HG02642 (cell line): ENCODE results near the gene MAPK8IP2.

ENCODE experiments used
- ATAC-seq: cut with Tn5 transposase; IDR thresholded peaks from one replicate; pipeline ENCODE4 v1.9.1; 2021; ENCODE audit warnings: mild to moderate bottlenecking; ENCODE audit not compliant: unreplicated experiment, poor library complexity

MAPK8IP2 gene

DNA sequence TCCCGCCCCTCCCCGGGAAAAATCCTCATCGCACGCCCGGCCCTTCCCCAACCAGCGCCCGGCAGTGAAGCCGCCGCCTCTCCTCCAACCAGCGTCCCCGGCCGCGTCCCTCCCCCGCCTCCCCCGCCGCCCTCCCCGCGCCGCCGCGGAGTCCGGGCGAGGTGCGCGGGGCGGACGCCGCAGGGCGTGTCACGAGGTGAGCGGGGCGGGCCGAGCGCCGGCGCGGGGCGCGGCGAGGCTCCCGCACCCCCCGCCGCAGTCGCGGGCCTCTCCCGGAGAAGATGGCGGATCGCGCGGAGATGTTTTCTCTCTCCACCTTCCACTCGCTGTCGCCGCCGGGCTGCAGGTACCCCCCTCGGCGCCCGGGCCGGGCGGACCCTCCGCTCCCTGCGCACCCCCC lies at the start of gene MAPK8IP2:
Gene MAPK8IP2 (plus strand): TSS at position 256 of the 400 bp plus-strand sequence. CDS start 26 bp downstream, at position 282.
- ATAC-seq = no peak

DNA sequence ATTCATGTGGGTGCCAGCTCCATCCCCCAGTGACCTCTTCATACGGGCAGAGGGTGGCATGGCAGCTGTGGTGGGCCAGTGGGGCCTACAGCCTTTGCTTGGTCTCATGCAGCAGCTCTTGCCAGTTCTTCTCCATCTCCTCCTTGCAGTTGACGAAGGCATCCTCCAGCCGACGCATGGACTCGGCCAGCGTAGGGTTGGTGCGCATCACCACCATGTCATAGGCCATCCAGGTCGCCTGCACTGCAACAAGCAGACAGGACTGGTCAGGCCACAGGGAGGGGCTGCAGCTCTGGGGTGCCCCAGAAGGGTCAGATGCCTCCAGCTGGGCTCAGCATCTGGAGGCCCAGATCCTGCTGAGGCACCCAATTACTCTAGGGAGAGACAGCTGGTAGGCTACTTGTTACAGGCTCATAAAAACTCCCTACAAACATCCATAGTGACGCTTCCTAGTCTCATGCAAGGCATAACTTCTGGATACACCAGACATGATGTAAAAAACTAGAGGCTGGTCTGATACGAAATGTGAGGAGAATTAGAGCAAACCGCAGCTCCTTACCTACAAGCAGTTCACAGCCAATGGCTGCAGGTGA lies 49.3 kb upstream of the MAPK8IP2 start:
- no peak for ATAC-seq

DNA sequence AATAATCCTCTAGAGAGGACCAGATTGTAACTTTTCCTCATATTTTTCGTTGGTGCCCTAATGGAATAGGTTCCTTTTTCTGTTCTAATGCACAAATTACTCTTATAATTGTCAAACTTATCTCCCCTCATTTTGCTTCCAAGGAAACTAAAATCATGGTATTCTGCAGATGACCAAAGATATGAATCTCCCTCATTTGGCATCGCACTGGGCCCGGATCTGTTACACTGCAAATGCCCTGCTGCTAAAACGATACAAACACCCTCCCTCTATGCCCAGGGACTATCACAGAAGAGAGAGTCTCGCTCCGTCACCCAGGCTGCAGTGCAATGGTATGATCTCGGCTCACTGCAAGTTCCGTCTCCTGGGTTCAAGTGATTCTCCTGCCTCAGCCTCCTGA lies 47.3 kb upstream of the MAPK8IP2 start:
- no peak for ATAC-seq

DNA sequence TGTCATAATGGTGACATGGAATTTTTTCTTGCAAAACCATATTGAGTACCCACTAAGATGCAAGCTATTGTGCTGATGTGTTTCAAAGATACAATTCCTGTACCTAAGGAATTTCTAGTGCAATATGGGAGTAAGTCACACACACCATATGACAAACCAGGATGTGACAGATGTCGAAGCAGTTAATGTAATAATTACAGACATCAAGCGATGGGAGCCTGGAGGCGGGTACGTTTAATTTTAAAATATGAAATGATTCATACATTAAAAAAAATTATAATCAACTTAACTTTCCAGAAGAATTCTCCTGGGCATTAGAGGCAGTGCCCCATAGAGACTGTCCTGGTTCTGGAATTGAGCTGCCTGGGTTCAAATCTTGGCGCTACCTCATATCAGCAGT lies 43.9 kb upstream of the MAPK8IP2 start:
- ATAC-seq = no peak

DNA sequence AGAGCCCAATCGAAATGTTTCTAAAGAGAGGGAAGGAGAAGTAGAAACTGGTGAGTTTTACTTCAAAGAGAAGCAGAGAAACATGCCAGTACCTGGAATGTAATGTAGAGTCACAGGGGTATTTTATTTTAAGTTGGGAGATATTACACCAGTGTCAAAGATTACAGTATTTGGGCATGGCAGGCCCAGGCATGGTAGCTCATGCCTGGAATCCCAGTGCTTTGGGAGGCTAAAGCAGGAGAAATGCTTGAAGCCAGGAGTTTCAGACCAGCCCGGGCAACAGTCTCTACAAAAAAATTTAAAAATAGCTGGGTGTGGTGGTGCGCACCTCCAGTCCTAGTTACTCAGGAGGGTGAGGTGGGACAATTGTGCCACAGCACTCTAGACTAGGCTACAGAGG lies 40.6 kb upstream of the MAPK8IP2 start:
- no peak for ATAC-seq

DNA sequence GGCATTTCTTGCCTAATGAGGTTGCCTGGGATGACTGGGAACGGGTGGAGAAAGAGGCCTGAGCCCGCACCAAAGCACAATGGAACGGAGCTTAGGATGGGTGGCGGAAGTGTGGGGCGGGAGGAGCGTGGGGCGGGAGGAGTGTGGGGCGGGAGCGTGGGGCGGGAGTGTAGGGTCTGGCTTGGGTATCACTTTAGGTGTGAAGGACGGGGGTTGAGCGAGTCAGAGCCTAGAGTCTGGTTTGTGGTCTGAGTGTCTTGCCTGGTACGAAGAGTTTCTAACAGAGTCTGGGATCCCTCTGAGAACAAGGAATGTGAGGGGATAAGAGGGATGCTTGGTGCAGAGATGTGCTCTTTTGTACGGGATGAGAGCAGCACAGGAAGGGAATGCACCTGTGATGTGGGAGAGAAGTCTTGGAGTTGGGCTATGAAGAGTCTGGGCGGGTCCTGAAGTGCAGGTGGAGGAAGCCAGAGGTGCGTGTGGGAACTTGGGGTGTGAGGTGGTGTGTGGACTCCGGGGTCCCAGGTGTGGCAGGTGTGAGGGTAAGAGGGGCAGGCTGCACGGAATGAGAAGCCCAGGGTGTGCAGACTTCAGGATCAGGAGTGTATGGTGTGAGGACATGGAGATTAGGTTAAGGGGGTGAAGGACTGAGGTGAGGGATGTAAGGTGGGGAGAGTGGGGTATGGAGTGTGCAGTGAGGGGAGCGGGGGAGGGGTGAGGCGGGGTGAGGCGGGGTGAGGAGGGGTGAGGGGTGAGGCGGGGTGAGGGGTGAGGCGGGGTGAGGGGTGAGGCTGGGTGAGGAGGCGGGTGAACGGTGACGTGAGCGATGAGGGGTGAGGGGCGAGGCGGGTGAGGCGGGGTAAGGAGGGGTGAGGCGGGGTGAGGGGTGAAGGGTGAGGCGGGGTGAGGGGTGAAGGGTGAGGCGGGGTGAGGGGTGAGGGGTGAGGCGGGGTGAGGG lies 38.9 kb upstream of the MAPK8IP2 start:
- no peak for ATAC-seq

DNA sequence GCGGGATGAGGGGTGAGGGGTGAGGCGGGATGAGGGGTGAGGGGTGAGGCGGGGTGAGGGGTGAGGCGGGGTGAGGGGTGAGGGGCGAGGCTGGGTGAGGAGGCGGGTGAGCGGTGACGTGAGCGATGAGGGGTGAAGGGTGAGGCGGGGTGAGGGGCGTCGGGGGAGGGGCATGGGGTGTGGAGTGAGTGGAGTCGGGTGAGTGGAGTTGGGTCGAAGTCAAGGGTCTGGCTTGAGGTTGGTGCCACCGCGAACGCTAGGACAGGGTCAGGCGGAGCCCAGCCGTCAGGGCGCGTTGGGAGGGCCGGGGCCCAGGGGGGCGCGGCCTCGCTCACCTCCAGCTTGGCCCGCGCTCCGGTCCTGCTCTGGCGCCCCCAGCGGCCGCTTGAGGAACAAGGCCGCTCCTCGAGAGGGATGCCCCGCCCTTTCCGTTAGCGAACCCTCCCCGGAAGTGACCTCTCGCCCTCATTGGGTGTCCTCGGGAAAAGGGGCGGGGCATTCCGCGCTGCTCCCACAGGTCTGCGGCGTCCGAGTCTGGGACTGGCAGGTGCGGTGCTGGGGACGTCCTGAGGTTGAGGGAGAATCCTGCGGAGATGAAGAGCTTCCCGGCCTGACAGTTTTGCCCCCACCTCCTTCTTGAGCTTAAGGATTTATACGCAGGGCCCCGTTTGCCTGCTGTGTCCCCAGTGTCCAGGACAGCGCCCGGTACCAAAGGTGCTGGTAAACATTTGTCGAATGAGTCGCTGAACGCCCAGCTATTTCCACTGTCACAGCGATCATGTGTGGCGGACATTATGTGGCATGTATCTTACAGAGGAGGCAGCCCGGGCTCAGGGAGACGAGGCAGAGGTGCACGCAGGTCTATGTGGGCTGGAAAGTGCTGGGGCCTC lies 37.8 kb upstream of the MAPK8IP2 start, which contains the start of gene SYCE3:
Gene SYCE3 (minus strand): TSS at position 397 of the 890 bp plus-strand sequence. CDS start 6,514 bp downstream, outside the sequence.
- peak; percentile 95 for ATAC-seq

DNA sequence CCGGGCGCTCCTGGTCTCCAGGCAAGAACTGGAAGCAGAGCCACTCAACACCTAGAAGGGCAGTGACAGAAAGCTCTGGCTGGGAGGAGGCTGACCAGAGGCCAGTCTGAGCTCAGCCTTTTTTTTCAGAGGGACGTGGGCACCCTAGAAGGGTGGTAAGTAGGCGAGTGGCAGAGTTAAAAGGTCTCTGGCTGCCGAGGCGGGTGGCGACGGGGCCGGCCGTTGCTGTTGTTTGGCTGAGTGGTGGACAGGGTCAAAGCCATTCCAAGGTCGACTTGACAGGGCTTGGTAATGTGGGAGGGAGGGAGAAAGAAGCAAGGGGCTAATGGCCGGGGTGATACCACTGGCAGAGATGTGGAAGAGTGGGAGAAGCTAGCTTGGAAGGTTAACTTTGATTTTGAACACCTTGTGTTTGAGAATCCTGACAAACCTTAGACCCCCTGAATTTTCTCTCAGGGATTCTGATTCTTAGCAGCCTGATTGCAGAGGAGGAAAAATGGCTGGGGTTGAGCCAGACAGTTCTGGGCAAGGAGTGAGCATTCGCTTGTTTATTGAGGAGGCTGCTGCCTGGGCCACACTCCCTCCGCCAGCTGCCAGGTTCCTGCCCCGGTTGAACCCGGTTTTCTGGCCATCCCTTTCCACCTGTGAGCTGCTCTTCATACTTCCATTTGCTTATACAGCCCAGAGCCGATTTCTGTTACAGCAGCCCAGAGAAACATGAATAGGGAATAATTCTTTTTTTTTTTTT lies 37.0 kb upstream of the MAPK8IP2 start:
- no peak for ATAC-seq

DNA sequence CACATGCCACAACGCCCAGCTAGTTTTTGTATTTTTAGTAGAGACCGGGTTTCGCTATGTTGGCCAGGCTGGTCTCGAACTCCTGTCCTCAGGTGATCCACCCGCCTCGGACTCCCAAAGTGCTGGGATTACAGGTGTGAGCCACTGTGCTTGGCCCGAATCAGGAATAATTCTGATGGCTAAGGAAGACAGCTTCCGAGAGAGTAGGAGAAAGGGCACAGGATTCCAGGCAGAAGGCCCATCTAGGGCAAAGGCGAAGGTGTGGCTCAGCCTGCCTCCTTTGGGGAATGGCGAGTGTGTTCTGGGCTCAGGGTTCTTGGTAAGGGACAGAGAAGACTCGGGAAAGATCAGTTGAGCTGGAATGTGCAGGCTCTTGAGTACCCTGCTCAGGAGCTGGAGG lies 36.3 kb upstream of the MAPK8IP2 start:
- ATAC-seq = no peak

DNA sequence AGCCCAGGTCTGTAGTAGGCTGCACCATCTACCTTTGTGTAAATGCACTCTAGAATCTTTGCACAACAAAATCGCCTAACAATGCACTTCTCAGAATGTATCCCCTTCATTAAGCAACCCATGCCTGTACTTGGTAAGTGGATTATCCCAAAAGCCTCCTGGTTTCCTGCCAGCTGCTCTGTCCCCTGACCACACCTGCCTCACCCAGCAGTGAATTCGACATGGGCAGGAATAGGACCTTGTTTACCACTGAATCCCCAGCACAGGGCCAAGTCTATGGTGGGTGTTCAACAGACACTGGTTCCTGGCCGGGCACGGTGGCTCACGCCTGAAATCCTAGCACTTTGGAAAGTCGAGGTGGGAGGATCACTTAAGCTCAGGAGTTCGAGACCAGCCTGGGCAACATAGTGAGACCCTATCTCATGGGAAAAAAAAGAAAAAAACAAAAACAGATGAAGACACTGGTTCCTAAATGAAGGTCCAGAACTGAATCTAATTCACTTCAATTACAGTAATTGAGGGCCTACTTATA lies 32.8 kb upstream of the MAPK8IP2 start:
- no peak for ATAC-seq

DNA sequence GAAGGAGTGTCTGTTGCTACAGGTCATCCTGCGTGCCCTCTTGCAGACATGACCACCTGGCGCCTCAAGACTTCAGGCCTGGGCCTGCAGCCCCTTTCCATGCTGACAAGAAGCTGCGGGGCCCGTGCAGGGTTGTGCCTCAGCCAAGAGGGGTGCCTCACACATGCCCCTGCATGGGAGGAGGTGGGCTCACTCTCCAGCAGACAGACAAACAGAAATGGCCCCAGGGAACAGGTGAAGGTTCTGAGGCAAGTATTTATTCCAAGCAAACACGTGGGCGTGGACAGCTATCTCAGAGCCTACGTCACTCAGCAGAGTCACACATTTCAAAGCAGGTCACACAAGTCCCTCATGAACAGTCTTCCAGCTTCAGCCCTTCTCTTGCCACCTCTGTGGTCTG lies 32.0 kb upstream of the MAPK8IP2 start:
- ATAC-seq = no peak

DNA sequence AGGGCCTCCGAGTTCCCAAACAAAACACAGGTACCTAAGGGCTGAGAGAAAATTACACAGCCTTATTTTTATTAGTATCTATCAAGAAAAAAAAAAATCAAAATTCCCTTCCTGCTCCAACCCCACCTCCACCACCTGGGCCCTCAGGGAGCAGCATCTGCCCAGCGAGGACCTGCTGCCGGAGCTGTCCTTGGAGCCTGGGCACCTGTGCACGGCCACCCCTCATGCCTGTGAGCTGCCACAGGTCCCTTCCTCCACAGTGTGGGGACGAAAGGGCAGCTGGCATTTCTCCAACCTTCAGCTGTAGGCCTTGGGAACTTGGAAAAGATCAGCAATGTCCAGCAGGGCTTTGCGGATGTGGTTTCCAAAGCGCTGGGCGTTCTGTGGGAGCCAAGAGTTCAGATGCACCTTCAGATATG lies 31.5 kb upstream of the MAPK8IP2 start:
- no peak for ATAC-seq

DNA sequence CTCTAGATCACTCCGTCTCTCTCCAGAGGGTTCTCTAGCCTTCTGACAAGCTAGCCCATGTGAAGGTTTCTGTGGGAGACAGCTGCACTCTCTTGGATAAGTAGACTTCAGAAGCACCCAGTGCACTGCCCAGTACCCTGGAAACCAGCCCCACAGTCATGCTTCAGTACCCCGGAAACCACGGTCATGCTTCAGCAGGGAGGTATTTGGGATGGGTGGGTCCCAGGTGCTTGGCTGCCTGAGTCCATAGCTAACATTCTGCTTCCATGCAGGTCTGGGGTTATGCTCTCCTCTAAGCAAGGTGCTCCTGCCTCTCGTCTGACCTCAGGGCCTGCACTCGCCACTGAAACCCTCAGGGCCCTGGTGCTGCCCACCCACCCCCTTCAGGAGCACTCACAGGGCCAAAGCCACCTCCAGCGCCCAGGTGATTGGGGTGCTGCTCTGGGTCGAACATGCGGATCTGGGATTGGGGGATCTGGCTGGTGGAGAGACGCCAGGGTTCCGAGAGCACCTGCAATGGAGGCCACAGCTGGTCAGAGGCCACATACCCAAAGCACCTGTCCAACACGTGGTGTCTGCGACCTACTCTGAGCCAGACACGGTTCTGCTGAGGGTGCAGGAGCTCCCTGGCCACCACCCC lies 30.6 kb upstream of the MAPK8IP2 start:
- ATAC-seq = no peak

DNA sequence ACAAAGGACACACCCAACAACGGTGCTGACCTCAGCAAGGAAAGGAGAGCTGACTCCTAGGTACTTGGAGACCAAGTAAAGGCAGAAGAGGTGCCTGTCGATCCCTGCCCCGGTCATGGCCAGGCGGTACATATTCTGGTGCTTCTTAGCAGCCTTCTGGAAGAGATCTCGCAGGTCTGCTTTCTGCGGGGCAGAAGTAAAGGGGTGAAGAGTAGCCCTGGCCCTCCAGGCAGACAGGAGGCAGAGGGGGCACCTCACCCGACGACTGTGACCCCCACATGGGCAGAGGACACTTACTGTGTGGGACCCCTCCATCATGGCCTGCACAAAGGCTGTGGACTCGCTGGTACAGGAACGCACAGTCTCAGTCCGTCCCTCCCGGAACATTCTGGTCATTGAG lies 29.7 kb upstream of the MAPK8IP2 start:
- no peak for ATAC-seq

DNA sequence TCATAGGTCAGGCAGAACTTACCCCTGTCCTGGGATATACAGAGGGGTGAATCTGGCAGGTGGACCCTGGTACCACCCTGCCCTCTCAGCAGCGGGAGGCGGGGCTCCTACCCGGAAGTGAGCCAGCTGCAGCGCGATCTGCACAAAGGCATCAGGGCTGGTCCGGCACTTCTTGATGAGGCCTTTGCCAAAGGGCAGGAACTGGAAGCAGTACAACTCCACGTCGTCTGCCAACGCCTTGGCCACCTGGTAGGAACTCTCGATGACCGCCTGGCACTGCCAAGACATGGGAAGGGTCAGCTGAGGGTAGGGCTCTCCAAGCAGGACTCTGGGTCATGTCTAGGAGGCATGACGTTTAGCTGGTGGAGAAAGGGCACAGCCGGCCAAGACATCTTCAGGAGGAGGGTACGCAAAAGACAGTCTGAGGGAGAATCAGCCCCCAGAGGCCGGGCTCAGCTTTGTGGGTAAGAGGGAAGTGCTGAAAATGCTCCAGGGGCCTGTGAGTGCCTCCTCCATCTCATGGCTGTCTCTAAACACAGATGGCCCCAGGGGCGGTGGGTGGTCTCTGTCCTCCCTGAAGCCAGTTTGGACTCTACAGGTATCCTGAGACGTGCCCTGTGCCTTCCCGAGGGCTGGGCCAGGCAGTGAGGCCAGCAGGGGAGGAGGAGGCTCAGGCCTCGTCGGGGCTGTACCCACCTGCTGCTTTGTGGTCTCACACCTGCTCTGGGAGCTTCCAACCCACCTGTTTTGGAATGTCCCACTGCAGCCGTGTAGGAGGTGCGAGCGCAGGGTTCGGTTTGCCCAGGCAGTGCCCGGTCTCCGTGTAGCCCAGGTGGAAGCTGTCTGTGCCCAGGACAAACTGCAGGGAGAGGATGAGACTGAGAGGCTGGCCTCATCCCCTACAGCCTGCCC lies 29.1 kb upstream of the MAPK8IP2 start:
- ATAC-seq = no peak

DNA sequence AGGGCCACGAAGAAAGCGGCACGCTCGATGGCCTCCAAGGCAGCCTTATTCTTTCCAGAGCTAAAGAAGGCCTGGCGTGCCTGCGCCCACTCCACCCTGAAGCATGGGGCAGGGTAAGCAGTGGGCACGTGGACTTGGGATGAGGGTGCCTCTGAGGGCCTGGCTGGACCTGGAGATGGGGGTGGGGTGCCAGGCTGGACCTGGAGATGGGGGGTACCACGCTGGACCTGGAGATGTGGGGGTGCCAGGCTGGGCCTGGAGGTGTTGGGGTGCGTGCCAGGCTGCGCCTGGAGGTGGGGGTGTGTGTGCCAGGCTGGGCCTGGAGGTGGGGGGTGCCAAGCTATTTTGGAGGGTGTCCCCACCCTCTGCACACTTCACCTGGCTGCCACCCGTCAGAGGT lies 27.6 kb upstream of the MAPK8IP2 start:
- ATAC-seq = no peak

DNA sequence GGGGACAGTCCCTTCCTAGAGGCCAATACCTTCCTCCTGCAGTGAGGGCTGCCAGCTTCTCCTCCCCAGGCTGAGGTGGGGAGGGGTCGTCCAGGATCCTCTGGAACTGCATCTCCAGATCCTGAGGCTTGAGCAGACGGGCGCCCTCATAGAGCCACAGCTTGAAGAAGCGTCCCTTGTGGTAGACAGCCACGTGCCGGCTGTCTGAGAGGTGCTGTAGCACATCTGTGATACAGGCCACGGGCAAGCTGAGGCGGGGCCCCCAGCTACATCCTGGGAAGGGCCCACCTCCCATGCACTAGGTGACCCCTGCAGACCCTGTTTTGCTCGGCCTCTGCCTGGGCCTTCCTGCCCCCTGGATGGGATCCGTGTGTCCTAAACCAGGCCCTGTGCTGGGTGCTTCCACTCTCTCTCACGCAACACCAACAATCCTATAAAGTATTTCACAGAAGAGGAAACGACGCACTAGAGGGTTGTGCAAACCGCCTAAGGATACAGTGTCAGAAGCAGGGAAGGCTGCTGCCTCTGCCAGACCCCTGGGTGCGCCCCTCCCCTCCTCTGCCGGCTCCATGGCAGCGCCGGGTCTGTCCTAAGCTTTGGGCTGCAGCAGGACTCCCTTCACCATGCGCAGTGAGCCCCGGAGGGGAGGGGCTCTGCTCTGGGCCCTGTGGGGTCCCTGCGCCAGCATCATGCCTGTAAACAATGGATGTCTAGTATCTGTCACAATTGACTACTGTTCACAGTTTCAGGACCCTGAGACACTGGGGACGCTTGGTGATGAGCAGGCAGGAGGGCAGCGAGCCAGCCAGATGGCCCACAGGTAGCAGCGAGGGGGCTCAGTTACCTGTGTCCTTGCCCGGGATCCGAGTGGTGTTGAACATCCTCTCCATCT lies 26.9 kb upstream of the MAPK8IP2 start:
- no peak for ATAC-seq
